H1 (cell line): Measurements from ENCODE around the gene SBF1. TPM values are rescaled to one million over a fixed set of nuclear protein-coding genes. Genes with fewer than 3 reads are reported as not detected.

ENCODE experiments used
- CTCF ChIA-PET: fragments of 300-600 bp; sonication (Branson Sonifier 250); formaldehyde crosslinking; loops from one replicate; lab custom pipeline; 2021; ENCODE audit not compliant: partially characterized antibody; lab: Charles Lee
- POLR2A ChIA-PET: fragments of 300-600 bp; sonication (Branson Sonifier 250); formaldehyde crosslinking; loops from one replicate; lab custom pipeline; 2021; ENCODE audit warnings: inconsistent platforms; ENCODE audit not compliant: partially characterized antibody; lab: Charles Lee
- DNase-seq, 2 experiments: peaks; one replicate each; pipeline versions ENCODE4 v3.0.0 to v3.0.0-alpha.2; 2010 to 2022; ENCODE audit warnings: low spot score in 2 of 2, low read depth in 1 of 2, mixed read lengths in 1 of 2
- FAIRE-seq: peaks from 2 replicates; lab custom pipeline; 2011; peaks lifted over from hg19 to GRCh38; lab: Jason Lieb, UNC
- H2AFZ ChIP-seq: 2 replicates; pipeline ENCODE4 v1.8.1; 2012; ENCODE audit warnings: low read length, inconsistent platforms
- H2AK5ac ChIP-seq: 2 replicates; pipeline ENCODE4 v1.6.1; 2013; ENCODE audit warnings: low read depth, low read length
- H2BK120ac ChIP-seq: replicated peaks from 2 replicates; pipeline ENCODE3; 2013; ENCODE audit warnings: low read depth, low read length, inconsistent platforms
- H2BK12ac ChIP-seq: 2 replicates; pipeline ENCODE4 v1.6.1; 2013; ENCODE audit warnings: low read depth, low read length
- H2BK15ac ChIP-seq: 2 replicates; pipeline ENCODE4 v1.6.1; 2013; ENCODE audit warnings: low read length
- H2BK20ac ChIP-seq: 2 replicates; pipeline ENCODE4 v1.6.1; 2013; ENCODE audit warnings: low read length
- H2BK5ac ChIP-seq: 2 replicates; pipeline ENCODE4 v1.6.1; 2013; ENCODE audit warnings: low read depth, low read length
- H3K14ac ChIP-seq: 2 replicates; pipeline ENCODE4 v1.6.1; 2013; ENCODE audit warnings: inconsistent platforms; ENCODE audit not compliant: insufficient read length
- H3K18ac ChIP-seq: 2 replicates; pipeline ENCODE4 v1.6.1; 2013; ENCODE audit warnings: low read length; ENCODE audit errors: extremely low read depth
- H3K23ac ChIP-seq: 2 replicates; pipeline ENCODE4 v1.6.1; 2013; ENCODE audit warnings: inconsistent platforms; ENCODE audit not compliant: insufficient read length
- H3K23me2 ChIP-seq: 2 replicates; pipeline ENCODE4 v1.6.1; 2013; ENCODE audit warnings: low read depth, low read length
- H3K27ac ChIP-seq: 2 replicates; pipeline ENCODE4 v1.6.1; 2011; ENCODE audit warnings: low read depth, low read length, inconsistent platforms
- H3K27me3 ChIP-seq, 4 experiments: replicated peaks in 1 of 4; 1 replicate in 1 of 4; 2 replicates in 3 of 4; pipeline versions ENCODE4 v1.6.1 to v1.8.1; 2011 to 2013; ENCODE audit warnings: low read length in 3 of 4, mild to moderate bottlenecking in 3 of 4, inconsistent platforms in 2 of 4, mixed read lengths in 2 of 4, moderate library complexity in 1 of 4; ENCODE audit not compliant: control insufficient read depth in 3 of 4, insufficient read depth in 3 of 4; ENCODE audit errors: extremely low read depth in 1 of 4
- H3K36me3 ChIP-seq, 4 experiments: 2 replicates each; pipeline versions ENCODE4 v1.6.1 to v1.8.1; 2011 to 2013; ENCODE audit warnings: mild to moderate bottlenecking in 4 of 4, low read length in 3 of 4, moderate library complexity in 2 of 4, control low read depth in 1 of 4, inconsistent platforms in 1 of 4; ENCODE audit not compliant: insufficient read depth in 4 of 4, control insufficient read depth in 2 of 4
- H3K4ac ChIP-seq: replicated peaks from 2 replicates; pipeline ENCODE3; 2013; ENCODE audit warnings: low read length, low read depth, mixed read lengths, inconsistent platforms; ENCODE audit not compliant: insufficient read length
- H3K4me1 ChIP-seq, 4 experiments: replicated peaks in 1 of 4; 1 replicate in 1 of 4; 2 replicates in 3 of 4; pipeline versions ENCODE4 v1.6.1 to v1.8.1; 2011 to 2013; ENCODE audit warnings: low read length in 3 of 4, inconsistent platforms in 2 of 4, mixed read lengths in 1 of 4; ENCODE audit not compliant: insufficient read depth in 4 of 4, control insufficient read depth in 3 of 4
- H3K4me2 ChIP-seq, 2 experiments: 2 replicates each; pipeline versions ENCODE4 v1.6.1 to v1.8.1; 2011 to 2013; ENCODE audit warnings: low read depth in 2 of 2, low read length in 2 of 2, control low read depth in 1 of 2, inconsistent platforms in 1 of 2, mild to moderate bottlenecking in 1 of 2; ENCODE audit not compliant: insufficient read depth in 1 of 2
- H3K4me3 ChIP-seq, 4 experiments: fragments of 200-600, 300-600 bp in 1 of 4; sonication (generic), shearing (Covaris generic), sonication (Bioruptor Twin) in 1 of 4; 2 replicates each; pipeline versions ENCODE4 v1.5.1 to v1.8.1; 2011 to 2016; ENCODE audit warnings: low read length in 4 of 4, low read depth in 3 of 4, control low read depth in 2 of 4, inconsistent platforms in 2 of 4, mild to moderate bottlenecking in 2 of 4, mixed read lengths in 1 of 4, moderate library complexity in 1 of 4; ENCODE audit not compliant: insufficient read depth in 2 of 4; ENCODE audit errors: extremely low read depth in 1 of 4
- H3K56ac ChIP-seq: replicated peaks from 2 replicates; pipeline ENCODE3; 2013; ENCODE audit warnings: low read depth, mild to moderate bottlenecking, mixed read lengths, low read length, inconsistent platforms; ENCODE audit not compliant: insufficient read length
- H3K79me1 ChIP-seq: 2 replicates; pipeline ENCODE4 v1.6.1; 2013; ENCODE audit warnings: low read depth, low read length, control low read depth
- H3K79me2 ChIP-seq, 2 experiments: 2 replicates each; pipeline versions ENCODE4 v1.6.1 to v1.8.1; 2012 to 2013; ENCODE audit warnings: low read length in 2 of 2, mild to moderate bottlenecking in 2 of 2, inconsistent platforms in 1 of 2; ENCODE audit not compliant: insufficient read depth in 2 of 2, control insufficient read depth in 1 of 2
- H3K9ac ChIP-seq, 4 experiments: replicated peaks in 1 of 4; 1 replicate in 1 of 4; 2 replicates in 3 of 4; pipeline versions ENCODE4 v1.6.1 to v1.8.1; 2011 to 2013; ENCODE audit warnings: low read depth in 3 of 4, low read length in 3 of 4, control low read depth in 2 of 4, mild to moderate bottlenecking in 2 of 4, moderate library complexity in 2 of 4, inconsistent platforms in 1 of 4; ENCODE audit errors: extremely low read depth in 1 of 4
- H3K9me3 ChIP-seq, 2 experiments: 2 replicates each; pipeline versions ENCODE4 v1.6.1 to v1.8.1; 2012 to 2013; ENCODE audit warnings: mild to moderate bottlenecking in 2 of 2, moderate library complexity in 2 of 2, control low read depth in 1 of 2, inconsistent platforms in 1 of 2, low read depth in 1 of 2, low read length in 1 of 2, mixed read lengths in 1 of 2; ENCODE audit not compliant: insufficient read depth in 2 of 2
- H4K20me1 ChIP-seq, 2 experiments: replicated peaks in 1 of 2; 2 replicates each; pipeline versions ENCODE3 to v1.8.1; 2011 to 2013; ENCODE audit warnings: inconsistent platforms in 2 of 2, low read length in 2 of 2, mild to moderate bottlenecking in 1 of 2; ENCODE audit not compliant: insufficient read depth in 2 of 2, control insufficient read depth in 1 of 2
- H4K5ac ChIP-seq: 2 replicates; pipeline ENCODE4 v1.6.1; 2013; ENCODE audit warnings: low read length, low read depth, mixed read lengths, inconsistent platforms; ENCODE audit not compliant: insufficient read length
- H4K8ac ChIP-seq: 2 replicates; pipeline ENCODE4 v1.8.0; 2013; ENCODE audit warnings: mild to moderate bottlenecking, moderate library complexity, low read length, inconsistent platforms; ENCODE audit not compliant: insufficient read depth; ENCODE audit errors: extremely low read depth
- H4K91ac ChIP-seq: replicated peaks from 2 replicates; pipeline ENCODE3; 2013; ENCODE audit warnings: low read length, mixed read lengths, inconsistent platforms; ENCODE audit not compliant: insufficient read length
- MAFK ChIP-seq: IDR thresholded peaks from 2 replicates; pipeline ENCODE4 v1.6.1; 2012; ENCODE audit warnings: low read depth, mild to moderate bottlenecking, improper control_type of control experiment, low read length
- WGBS, 2 experiments: shearing (Covaris generic) in 1 of 2; methylation state at CpG; one replicate each; pipeline versions ENCODE4 v1.1.6 to v1.1.7; 2013 to 2015; ENCODE audit warnings: low lambda C conversion rate in 2 of 2, mixed read lengths in 2 of 2, inconsistent platforms in 1 of 2, low coverage in 1 of 2, missing lambda C conversion rate in 1 of 2; ENCODE audit not compliant: insufficient replicate concordance in 2 of 2, insufficient coverage in 1 of 2, insufficient read length in 1 of 2; ENCODE audit errors: extremely low coverage in 1 of 2, missing lambda C conversion rate in 1 of 2; 5-methylcytosine and 5-hydroxymethylcytosine counted together
- polyA plus RNA-seq, 7 experiments: library from polyadenylated mRNA; depleted of rRNA in 3 of 7; stranded (reverse) in 5 of 7; unstranded in 2 of 7; fragments of >200 nt in 5 of 7; fragments of 200-250 nt in 2 of 7; gene quantifications; 1 replicate in 5 of 7; 2 replicates in 1 of 7; 4 replicates in 1 of 7; pipeline versions ENCODE4 v1.2.1 to v1.2.3, GENCODE V29; 2011 to 2013; ENCODE audit warnings: missing spikeins in 2 of 7, mixed read lengths in 2 of 7
- total RNA-seq: library from RNA; stranded (reverse); fragmentation: NEBNext Ultra II Directional; extraction: Animal tissue kit (Norgen Biotek cat#: 25700); gene quantifications from 2 replicates; pipeline ENCODE4 v1.2.1, GENCODE V29; 2021

SBF1 gene
- total and polyA plus RNA-seq, 2 of the 8 experiments (the other 6 are each of a cell fraction or from before 2014, with no cell fraction given) = 29.1 to 71.5 TPM

DNA sequence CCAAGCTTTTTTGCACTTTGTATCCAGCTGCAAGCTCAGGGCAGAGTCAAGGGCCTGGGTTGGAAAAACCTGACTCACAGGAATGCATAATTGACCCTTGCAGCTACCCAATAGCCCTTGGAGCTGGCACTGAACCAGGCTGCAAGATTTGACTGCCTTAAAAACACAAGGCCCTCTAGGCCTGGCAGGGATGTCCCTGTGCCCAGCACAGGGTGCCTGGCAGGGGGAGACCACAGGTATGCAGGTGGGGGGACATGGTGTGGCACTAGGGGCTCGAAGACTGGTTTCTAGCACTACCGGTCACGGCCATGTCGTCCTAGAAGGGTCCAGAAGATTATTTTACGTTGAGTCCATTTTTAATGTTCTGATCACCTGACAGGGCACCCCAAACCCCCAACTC lies 30.2 kb downstream of the SBF1 start:
- no peaks in the 10 kb centered on the region for H3K23me2 ChIP-seq
- no peak overlapping the region for H3K27ac ChIP-seq
- H2BK120ac ChIP-seq = no peak overlapping the region
- no peak overlapping the region for H3K4me3 ChIP-seq
- H3K79me2 ChIP-seq = no peaks in the 10 kb centered on the region
- H2BK15ac ChIP-seq = no peak overlapping the region
- H3K4me2 ChIP-seq = no peak overlapping the region
- H3K4ac ChIP-seq = no peak overlapping the region
- H3K36me3 ChIP-seq = peaks cover 5 to 27% (median 15%) of the 10 kb centered on the region in 4 experiments; a peak in 7 of 8 replicates
- H3K9me3 ChIP-seq = no peaks in the 10 kb centered on the region
- no peaks in the 10 kb centered on the region for H3K79me1 ChIP-seq
- FAIRE-seq (no peak), DNase-seq (no peak)
- H3K27me3 ChIP-seq = no peaks in the 10 kb centered on the region
- H3K56ac ChIP-seq = no peak overlapping the region
- WGBS, 2 experiments = 90% methylated on average over 5 of the region's 5 CpGs; no CpG with 5 or more reads in 1 of the 2 experiments
- no peak overlapping the region for H3K23ac ChIP-seq
- H2BK20ac ChIP-seq = no peak overlapping the region
- peaks cover 17 to 18% of the 10 kb centered on the region in 2 experiments for H4K20me1 ChIP-seq
- no peak overlapping the region for H3K18ac ChIP-seq
- H3K4me1 ChIP-seq = peaks cover 0 to 9% (median 4%) of the 10 kb centered on the region in 4 experiments; a peak in 5 of 7 replicates
- no peak overlapping the region for H4K5ac ChIP-seq
- peak overlapping the region; percentile 68; the same call in 1 of the 2 replicates for H4K8ac ChIP-seq
- H3K14ac ChIP-seq = no peak overlapping the region
- H2AFZ ChIP-seq = no peak overlapping the region
- no peak overlapping the region for H2AK5ac ChIP-seq
- no peak overlapping the region for H3K9ac ChIP-seq
- CTCF ChIA-PET = interaction anchor here (0.6 to 1.9 kb wide), 9 partner anchors 13 to 255 kb away, joined by 3 to 5 read pairs (median 3); no protein-coding TSS in a partner anchor
- H4K91ac ChIP-seq = no peak overlapping the region
- H2BK12ac ChIP-seq = no peak overlapping the region
- POLR2A ChIA-PET = interaction anchor here (0.7 to 1.8 kb wide), 7 partner anchors 12 to 201 kb away, joined by 3 to 6 read pairs (median 5); partner anchors contain the start of genes LMF2, NCAPH2, SCO2 and TUBGCP6
- H2BK5ac ChIP-seq = no peak overlapping the region
- no peak for TF ChIP-seq MAFK
